ENCODE data around the gene PTGIS.

Gene PTGIS

GRCh38 chr20:49529470-49529869 is 38.5 kb downstream of the PTGIS start:
- no peak for DNase-seq (ENCODE audit: low read depth)

GRCh38 chr20:49526568-49526967 is 41.4 kb downstream of the PTGIS start:
- no peak for DNase-seq (ENCODE audit: low read depth)

- DNase-seq (ENCODE audit: low read depth), result no peak
Observed at GRCh38 chr20:49526056-49526455, 41.9 kb downstream of the PTGIS start.

GRCh38 chr20:49523767-49524360 is 44.1 kb downstream of the PTGIS start:
- DNase-seq (ENCODE audit: low read depth), result no peak

- no peak for DNase-seq (ENCODE audit: low read depth)
Observed at GRCh38 chr20:49521356-49521755, 46.6 kb downstream of the PTGIS start.

GRCh38 chr20:49519777-49520359 is 48.1 kb downstream of the PTGIS start:
- no peak for DNase-seq (ENCODE audit: low read depth)

- peak; percentile 24 for DNase-seq (ENCODE audit: low read depth)
Observed at GRCh38 chr20:49519212-49519712, 48.7 kb downstream of the PTGIS start.

- DNase-seq (ENCODE audit: low read depth), result no peak
Observed at GRCh38 chr20:49518576-49518975, 49.4 kb downstream of the PTGIS start.

GRCh38 chr20:49517805-49518100 is 50.2 kb downstream of the PTGIS start:
- DNase-seq (ENCODE audit: low read depth), result no peak

- no peak for DNase-seq (ENCODE audit: low read depth)
Observed at GRCh38 chr20:49516916-49517804, 50.8 kb downstream of the PTGIS start.

GRCh38 chr20:49515586-49515985 is 52.4 kb downstream of the PTGIS start:
- no peak for DNase-seq (ENCODE audit: low read depth)

GRCh38 chr20:49513517-49513916 is 54.4 kb downstream of the PTGIS start:
- DNase-seq (ENCODE audit: low read depth), result no peak

GRCh38 chr20:49513009-49513408 is 54.9 kb downstream of the PTGIS start:
- no peak for DNase-seq (ENCODE audit: low read depth)

GRCh38 chr20:49511788-49512525 is 56.0 kb downstream of the PTGIS start:
- DNase-seq (ENCODE audit: low read depth), result no peak

GRCh38 chr20:49510562-49511122 is 57.3 kb downstream of the PTGIS start:
- DNase-seq (ENCODE audit: low read depth), result peak; percentile 93

GRCh38 chr20:49508435-49509199 is 59.3 kb downstream of the PTGIS start:
- DNase-seq (ENCODE audit: low read depth), result peak; percentile 47

GRCh38 chr20:49507741-49508434 is 60.0 kb downstream of the PTGIS start:
- DNase-seq (ENCODE audit: low read depth), result no peak

- peak; percentile 49 for DNase-seq (ENCODE audit: low read depth)
Observed at GRCh38 chr20:49505518-49505917, 62.4 kb downstream of the PTGIS start.

- DNase-seq (ENCODE audit: low read depth), result no peak
Observed at GRCh38 chr20:49503176-49503575, 64.8 kb downstream of the PTGIS start.

GRCh38 chr20:49501917-49502316 is 66.0 kb downstream of the PTGIS start:
- peak; percentile 34 for DNase-seq (ENCODE audit: low read depth)

GRCh38 chr20:49497398-49497669 is 70.6 kb downstream of the PTGIS start:
- DNase-seq (ENCODE audit: low read depth), result no peak

Measured in amniotic epithelial cell (primary cell).